HG03097 (cell line): Measurements from ENCODE around the gene SOS2.
"Not testable (repeated sequence)": the region's sequence is repeated elsewhere in the genome, so short reads cannot be mapped to it uniquely, and the experiment has no call there.

ENCODE experiments used
- ATAC-seq: cut with Tn5 transposase; IDR thresholded peaks from one replicate; pipeline ENCODE4 v1.9.1; 2021; ENCODE audit not compliant: unreplicated experiment, low FRiP score

SOS2 gene

DNA sequence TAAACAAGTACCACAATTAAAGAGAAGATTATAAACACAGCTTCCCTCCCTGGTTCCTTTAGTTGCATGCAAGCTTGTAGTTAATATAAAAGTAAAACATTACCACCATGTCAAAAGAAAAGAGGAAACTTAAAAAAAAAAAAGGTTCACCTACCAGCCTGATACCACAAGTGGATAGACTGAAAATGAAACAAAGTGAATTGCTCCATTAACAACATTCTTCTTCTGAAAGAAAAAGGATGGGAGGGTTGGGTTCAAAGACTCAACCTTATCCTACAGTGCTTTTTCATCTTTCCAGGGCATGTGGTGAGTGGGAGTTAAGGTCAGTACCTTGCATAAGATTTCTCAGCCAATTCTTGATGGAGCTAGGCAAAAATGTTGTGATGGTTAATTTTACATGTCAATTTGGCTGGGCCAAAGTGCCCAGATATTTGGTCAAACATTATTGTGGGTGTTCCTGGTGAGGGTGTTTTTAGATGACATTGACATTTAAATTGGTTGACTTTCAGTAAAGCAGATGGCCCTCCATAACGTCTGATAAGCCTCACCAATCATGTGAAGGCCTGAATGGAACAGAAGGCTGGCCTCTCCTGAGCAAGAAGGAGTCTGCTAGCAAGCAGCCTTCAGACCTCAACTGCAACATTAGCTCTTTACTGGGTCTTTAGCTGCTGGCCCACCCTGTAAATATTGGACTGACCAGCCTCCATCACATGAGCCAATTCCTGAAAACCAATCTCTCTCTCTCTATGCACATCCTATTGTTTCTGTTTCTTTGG, 143.8 kb downstream of the SOS2 start:
- no peak for ATAC-seq

DNA sequence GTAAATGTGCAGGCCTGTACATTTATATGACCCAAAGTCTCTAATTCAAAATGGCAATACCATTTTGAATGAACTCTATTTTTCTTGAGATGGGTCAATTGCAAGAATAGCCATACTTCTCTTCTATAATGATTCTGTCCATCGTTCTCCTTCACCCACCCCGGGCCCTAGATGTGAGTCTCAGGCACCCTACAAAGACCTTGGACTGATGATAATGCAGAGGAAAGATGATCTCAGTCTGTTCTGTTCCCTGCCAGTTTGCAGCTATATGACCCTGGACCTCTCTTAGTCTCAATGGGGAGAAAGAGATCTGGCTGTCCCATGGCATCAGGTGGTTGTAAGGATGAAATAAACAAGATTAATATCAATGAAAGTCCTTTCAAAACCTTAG, 145.1 kb downstream of the SOS2 start:
- ATAC-seq = no peak

DNA sequence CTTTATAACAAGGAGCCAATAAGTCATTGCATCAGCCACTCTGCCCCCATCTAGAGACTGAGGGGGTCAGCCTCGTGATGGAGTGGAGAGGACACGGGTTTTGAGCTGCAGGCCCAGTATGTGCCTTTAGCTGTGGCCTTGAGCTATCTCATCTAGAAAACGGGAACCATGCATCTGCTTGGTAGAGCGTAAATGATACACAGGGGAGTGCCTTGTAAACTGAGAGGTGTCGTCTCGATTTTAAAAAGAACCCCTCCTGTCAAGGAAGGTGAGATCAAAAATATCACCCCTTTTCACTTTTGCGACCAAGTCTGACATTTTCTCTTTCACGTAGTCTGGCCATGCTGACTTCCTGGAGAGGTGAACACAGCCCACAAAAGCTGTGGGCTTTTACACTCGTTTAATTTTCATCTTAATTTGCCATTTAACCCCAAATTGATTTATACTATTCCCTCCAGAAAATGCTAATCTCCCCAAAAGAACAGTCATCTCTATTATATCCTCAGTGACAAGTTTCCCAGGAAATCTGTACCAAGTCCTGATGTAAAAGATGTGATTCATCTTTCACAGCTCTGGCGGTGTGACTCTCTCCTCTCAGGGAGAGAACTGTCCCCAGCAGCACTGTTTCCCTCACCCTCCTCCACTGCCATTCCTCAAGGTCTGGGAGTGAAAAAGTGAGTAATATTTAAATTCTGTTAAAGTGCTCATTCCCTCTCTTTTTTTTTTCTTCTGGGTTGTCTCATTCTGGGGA, 145.6 kb downstream of the SOS2 start:
- ATAC-seq = peak; percentile 44

DNA sequence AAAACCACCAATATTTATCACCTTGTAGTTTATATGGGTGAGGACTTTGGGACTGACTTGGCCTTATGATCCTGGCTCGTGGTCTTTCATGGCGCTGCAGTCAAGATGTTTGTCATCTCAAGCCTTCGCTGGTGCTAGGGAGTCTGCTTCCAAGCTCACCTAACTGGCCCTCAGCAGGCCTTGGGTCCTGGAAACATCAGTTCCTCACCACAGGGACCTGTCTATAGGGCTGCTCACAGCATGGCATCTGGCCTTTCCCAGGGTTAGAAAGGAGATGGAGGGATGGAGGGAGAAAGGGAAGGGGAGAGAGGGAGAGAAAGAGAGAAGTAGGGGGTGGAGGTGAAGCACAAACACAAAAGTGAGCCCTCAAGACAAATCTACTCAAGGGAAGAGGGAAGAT, 146.7 kb downstream of the SOS2 start:
- no peak for ATAC-seq

DNA sequence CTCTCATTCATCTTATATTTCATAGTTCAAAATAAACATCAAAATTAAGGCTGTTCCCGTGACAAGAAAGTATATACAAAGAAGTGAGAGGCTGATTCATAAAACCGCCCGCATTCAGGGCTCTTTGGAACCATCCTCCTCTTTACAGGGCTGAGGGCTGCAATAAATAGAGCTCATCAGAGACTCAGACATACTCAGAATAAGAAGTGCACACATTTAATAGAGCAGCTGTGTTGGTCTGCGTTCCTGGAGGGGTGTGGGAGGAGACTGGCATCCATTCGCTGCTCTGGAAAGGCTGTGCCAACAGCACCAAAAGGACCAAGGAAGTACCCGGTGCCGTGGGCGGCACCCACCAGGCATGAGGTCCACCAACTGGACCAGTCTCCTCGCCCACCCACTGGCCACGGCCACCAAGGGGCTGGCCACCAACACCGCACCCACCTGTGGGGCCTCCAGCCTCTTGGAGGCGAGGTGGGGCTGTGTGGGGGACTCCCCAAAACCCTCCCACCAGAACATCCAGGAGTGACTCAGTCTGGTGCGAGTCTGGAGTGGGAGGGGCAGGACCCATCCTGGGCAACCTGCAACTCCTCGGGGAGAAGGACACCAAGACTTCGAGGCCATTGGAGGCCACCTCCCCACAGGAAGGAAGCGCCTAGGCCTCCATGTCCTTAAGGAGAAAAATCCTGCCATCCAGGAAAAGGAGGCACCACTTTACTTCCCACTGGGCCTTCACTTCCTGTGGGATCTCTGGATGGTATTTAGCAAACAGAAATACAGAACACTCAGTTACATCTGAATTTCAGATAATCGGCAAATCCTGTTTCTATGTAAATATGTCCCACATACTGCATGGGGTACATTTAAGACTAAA, 147.7 kb downstream of the SOS2 start:
- ATAC-seq = peak; percentile 34

DNA sequence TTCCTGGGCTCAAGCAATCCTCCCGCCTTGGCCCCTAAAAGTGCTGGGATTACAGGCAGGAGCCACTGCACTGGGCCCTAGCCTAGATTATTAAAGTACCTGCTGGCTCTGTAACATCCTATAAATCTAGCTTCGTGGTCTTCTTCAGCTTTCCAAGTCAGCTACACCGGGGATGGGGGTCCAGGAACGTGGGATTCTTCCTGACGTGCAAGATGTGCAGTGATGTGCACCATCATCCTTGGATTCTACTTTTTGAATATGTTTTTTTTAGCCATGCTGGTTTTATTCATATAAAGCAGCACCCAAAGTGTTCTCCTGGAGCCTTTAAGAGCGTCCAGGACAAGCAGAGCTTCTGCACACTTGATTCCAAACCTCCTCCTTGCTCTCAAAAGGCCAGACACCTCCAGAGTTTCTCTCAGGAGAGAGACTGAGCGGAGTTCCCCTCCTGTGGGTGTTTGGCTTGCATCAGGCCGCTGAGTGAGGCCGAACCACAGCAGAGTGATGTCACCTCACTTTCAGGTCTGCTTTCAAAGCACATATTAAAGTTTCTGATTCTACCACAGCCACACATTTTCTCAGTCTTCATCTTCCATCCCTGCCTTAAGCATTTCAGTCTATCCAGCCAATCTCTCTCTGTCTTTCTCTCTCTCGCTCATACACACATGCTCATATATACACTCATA, 148.5 kb downstream of the SOS2 start:
- peak; percentile 51 for ATAC-seq

DNA sequence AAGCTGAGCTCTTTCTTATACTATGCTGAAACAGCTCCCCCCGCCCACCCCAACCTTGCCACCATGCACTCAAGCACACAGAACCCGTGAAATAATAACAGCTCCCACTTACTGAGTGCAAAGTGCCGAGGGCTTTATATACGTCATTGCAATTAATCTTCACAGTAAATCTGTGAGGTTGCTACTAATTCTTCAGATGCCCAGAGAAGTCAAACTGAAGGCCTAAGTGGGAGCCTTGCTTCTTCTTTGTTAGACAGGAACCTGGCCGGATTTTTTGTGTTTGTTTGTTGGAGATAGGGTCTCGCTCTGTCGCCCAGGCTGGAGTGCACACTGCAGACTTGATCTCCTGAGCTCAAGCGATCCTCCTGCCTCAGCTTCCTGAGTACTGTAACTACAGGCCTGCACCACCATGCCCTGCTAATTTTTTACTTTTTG, 149.1 kb downstream of the SOS2 start:
- ATAC-seq = no peak

DNA sequence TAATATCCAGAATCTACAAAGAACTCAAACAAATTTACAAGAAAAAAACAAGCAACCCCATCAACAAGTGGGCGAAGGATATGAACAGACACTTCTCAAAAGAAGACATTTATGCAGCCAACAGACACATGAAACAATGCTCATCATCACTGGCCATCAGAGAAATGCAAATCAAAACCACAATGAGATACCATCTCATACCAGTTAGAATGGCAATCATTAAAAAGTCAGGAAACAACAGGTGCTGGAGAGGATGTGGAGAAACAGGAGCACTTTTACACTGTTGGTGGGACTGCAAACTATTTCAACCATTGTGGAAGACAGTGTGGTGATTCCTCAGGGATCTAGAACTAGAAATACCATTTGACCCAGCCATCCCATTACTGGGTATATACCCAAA, 152.3 kb downstream of the SOS2 start:
- ATAC-seq = not testable (repeated sequence)

DNA sequence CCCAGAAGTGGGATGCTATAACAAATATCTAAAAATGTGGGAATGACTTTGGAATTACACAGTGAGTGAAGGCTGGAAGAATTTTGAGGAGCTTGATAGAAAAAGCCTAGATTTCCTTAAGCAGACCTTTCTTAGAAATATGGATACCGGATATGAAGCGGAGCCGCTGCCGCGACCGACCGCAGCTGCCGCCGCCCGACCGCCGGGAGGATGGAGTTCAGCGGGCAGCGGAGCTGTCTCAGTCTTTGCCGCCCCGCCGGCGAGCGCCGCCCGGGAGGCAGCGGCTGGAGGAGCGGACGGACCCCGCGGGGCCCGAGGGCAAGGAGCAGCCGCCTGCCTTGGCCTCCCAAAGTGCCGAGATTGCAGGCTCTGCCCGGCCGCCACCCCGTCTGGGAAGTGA, 157.7 kb downstream of the SOS2 start:
- ATAC-seq = not testable (repeated sequence)

DNA sequence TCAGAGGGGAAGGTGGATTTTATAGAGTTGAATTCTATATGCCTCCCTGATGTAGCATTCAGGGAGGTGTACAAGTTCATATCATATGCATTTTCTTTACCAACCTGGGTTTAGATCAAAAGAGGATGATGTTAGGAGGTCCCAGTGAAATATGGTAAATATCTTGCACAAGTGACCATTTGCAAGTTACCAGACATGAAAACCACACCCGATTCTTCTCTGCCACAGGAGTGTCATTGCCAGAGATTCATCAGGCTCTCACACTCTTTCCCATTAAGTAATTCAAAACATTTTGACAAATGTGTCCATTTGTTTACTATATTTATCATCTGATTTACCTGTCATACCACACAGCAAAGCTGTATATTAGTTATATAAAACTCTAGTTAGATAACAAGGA, 159.0 kb downstream of the SOS2 start:
- no peak for ATAC-seq

DNA sequence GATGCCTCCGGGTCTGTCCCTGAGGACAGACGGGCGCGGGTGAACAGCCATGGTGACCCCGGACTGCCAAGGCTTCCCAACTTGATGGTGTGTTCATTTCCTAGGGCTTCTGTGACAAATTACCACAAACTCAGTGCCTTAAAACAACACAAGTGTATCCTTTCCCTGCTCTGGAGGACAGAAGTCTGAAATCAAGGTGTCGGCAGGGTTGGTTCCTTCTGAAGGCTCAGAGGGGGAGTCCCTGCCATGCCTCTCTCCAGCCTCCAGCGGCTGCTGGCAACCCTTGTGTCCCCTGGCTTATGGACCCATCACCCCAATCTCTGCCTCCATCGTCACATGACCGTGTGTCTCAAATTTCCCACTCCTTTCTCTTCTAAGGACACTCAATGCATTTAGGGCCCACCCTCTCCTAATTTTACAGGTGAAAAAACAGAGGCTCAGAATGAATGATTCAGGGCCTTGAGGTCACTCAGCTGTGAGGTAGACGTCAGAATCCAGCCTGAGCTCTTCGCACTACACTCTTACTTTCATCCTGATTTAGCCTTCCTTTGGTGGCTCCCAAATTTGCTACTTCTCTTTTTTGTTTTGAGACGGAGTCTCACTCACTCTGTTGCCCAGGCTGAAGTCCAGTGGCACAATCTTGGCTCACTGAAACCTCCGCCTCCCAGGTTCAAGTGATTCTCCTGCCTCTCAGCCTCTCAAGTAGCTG, 160.4 kb downstream of the SOS2 start:
- ATAC-seq = no peak

DNA sequence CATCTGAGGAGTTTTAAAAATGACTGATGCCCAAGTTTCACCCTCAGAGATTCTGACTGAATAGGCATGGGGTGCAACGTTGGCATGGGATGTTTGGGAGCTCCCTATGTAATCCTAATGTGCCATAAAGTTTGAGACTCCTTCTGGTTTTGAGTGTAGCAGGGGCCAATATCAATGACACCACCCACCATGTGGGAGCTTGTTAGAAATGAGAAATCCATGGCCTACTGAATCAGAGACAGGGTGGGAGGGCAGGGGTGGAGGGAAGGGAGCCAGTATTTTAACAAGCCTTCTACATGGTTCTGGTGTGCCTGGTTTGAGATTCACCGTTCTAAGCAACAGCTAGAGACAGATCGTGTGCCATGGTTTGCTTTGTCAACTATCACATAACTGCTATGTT, 161.1 kb downstream of the SOS2 start:
- no peak for ATAC-seq

DNA sequence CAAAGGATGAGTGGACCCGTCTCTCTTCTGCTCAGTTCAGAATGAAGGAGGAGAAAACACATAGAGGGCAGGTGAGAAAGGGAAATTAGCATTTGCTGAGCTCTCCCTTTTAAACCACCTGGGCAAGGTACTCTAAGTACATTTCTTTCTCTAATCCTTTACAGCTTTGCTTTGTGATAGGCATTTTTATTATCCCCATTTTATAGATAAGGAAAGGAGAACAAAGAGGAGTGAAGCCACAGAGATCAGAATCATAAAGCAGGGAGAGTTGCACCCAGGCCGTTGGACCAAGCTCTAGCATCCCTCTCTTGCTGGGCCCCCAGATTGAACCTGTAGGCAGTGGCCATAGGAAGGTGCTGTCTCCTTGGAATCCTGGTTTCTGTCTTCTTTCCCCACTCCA, 162.1 kb downstream of the SOS2 start:
- ATAC-seq = no peak

DNA sequence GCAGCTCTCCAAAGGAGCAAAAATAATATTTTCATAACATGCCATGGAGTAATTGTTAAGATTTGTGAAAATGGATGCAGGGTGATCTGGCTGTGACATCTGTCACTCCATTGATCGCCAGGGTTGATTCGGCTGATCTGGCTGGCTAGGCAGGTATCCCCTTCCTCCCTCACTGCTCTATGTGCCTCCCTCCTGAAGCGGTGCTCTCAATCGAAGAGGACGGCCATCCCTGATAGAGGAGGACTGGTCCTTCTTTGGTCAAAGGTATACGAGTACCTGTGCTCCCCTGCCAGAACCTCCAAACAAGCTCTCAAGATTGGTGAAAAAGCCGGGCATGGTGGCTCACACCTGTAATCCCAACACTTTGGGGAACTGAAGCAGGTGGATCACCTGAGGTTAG, 162.9 kb downstream of the SOS2 start:
- ATAC-seq = no peak

DNA sequence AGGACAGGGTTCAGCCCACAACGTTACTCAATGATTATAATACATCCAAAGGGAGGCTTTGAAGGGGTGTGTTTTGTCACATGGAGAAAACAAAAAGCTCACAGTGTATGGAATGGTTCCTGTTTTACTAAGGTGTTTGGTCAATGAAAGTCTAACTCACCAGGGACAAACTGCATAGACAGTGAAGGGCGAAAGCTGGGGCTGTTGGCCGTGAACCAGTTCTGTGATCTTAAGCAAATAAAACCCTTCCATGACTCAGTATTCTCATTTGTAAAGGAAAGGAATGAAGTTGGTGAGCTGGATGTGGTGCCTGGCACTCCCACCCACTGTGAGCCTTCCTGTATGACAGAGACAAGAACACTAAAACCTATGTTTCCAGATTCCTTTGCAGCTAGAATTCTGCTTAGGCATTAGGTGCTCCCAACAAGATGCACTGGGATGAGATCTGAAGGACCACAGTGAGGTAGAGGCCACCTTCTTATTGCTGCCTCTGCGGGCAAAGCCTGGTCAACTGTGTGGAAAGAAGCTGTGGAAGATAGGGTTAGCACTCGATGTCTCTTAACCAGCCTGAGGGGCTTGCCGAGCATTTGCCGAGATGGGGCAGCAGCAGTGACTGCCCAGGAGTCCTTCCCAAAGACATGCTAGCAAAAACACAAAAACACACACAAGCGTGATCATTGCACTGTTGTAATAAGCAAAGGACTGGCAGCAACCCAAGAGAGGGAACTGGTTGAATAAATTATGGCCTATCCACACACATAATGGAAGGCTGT, 163.5 kb downstream of the SOS2 start:
- no peak for ATAC-seq
